ENCODE measurements around the gene GRIK2.
"Not testable (repeated sequence)": the region's sequence is repeated elsewhere in the genome, so short reads cannot be mapped to it uniquely, and the experiment has no call there.

The GRIK2 gene

DNA sequence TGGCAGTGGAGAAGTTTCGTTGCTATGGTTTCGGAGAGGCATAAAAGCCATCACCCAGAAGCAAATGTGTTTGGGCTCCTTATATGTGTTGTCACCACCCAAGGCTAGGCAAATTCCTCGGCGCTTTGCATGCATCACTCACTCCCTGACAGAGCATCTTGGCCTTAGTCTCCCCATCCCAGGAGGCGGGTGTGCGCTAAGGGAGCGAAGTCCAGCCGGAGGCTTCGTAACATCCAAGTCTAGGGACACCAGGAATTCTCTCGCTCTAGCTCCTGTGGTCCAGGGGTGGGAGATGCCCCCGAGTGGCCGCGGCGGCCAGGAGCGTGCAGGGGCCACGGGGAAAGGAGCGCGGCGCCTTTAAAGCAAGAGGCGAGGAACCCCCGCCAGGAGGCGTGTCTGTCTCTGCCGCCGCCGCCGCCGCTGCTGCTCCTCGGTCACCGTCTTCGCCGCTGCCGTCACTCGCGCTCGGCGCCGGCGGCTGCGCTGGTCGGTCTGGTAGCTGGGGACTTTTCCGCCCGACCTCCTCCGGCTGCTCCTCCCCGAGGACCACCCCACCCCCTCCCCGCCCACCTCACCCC is at the start of gene GRIK2:
Gene GRIK2, plus strand, starts transcription at position 458 of the 578 bp plus-strand sequence.
- peak in 1 of 2 experiments; percentile 71 for DNase-seq

GRCh38 chr6:101344885-101345284 is 48.6 kb upstream of the GRIK2 start:
- DNase-seq: no peak

DNA sequence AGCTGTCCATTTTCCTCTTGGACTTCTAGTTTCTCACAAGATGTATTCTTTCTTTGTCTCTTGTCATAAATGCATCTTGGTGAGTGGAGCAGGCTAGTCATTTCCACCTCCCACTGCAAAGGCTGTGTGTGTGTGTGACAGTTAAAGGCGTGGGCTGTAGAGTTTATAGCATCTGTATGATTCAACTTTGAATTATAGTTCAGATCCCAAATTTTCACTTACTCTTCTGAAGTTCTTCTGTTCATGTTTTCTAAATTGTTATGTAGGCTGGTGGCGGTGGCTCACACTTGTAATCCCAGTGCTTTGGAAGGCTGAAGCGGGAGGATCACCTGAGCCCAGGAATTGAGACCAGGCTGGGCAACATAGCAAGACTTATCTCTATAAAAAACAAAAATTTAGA is 44.7 kb upstream of the GRIK2 start:
- no peak for DNase-seq

DNA sequence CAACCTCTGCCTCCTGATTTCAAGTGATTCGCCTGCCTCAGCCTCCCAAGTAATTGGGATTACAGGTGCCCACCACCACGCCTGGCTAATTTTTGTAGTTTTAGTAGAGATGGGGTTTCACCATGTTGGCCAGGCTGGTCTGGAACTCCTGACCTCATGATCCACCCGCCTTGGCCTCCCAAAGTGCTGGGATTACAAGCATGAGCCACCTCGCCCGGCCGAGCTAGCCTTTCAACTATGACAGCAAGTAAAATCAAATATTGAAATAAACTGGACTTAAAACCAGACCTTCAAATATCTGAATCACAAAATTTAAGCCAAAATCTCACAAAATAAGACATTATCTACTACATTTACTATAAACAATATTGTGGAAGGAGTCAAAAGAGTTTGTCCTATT is 42.9 kb upstream of the GRIK2 start:
- DNase-seq: not testable (repeated sequence)

- DNase-seq: no peak
Observed at GRCh38 chr6:101351173-101351572, 42.3 kb upstream of the GRIK2 start.

GRCh38 chr6:101352316-101352715 is 41.2 kb upstream of the GRIK2 start:
- no peak for DNase-seq

- no peak for DNase-seq
Observed at GRCh38 chr6:101365181-101365580, 28.3 kb upstream of the GRIK2 start.

GRCh38 chr6:101379926-101380325 is 13.6 kb upstream of the GRIK2 start:
- DNase-seq: no peak

- no peak for DNase-seq
Observed at GRCh38 chr6:101380897-101381630, 12.4 kb upstream of the GRIK2 start.

DNA sequence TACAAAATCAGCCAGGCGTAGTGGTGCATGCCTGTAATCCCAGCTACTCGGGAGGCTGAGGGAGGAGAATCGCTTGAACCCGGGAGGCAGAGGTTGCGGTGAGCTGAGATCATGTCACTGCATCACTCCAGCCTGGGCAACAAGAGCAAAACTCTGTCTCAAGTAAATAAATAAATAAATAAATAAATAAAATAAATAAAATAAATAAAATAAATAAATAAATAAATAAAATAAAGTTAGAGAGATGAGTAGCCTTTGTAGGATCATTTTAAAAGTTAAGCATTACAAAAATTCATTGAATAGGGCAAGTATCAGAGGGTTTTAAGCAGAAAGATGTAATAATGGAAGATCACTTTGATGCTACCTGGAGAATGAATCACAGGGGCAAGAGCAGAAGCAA is 9.8 kb upstream of the GRIK2 start:
- DNase-seq: not testable (repeated sequence)

DNA sequence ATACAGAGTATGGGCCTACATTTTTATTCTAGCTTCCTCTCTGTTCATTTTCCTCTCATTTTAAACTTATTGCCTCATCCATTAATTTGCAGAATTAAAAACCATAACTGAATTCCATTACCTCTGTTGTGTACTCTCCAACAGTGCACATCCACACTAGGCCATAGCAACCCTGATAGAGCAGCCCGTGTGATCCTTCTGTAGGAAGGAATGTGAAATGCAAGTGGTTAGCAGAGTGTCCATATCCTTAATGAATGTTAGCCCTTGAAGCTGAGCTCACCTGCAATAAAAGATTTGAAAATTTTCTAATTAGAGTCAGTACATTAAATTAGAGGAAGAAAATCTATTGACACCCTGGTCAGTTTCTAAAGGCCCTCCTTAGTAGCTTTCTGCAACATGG is 6.5 kb upstream of the GRIK2 start:
- DNase-seq: no peak

DNA sequence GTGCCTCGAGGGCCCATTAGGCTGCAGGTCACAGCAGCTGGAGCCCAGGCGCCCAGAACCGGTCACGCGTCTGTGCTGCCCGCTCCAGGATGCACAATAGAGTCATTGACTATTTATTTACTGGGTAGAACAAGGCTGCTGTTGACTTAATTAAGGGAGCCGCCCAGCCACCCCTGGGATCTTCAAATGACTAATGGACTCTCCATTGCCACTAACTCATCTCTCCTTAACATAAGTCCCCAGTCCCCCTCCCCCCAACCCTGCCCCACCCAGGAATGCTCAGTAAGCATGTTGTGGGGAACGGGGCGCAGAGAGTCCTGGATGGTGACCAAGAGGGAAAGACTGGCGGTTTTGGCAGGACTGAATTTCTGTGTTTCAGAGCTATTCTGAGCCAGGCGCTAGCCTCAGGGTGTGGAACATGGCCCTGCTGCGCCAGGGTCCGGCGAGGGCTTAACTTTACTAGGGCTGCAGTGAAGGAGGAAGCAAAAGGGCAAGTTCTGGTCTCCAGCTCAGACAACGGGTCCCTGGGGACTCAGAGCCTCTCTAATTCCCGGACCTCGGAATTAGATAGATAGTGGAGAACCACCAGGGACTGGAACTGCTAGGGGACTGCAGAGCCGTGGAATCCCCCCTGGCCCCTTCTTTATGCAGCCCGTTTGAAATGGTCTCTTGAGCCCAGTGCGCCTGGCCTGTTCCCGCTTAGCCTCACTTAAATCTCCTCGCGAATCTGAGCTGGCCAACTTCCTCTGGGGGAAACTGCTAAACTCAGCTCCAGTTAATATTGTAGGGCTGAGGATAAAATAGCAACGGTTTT is 1.5 kb upstream of the GRIK2 start:
- DNase-seq: no peak

- no peak for DNase-seq
Observed at GRCh38 chr6:101392586-101393230, 800 bp upstream of the GRIK2 start.

GRCh38 chr6:101393829-101394251 is 332 bp downstream of the GRIK2 start:
- DNase-seq: peak in 1 of 2 experiments; percentile 33

- DNase-seq: no peak
Observed at GRCh38 chr6:101394936-101395335, 1.4 kb downstream of the GRIK2 start.

DNA sequence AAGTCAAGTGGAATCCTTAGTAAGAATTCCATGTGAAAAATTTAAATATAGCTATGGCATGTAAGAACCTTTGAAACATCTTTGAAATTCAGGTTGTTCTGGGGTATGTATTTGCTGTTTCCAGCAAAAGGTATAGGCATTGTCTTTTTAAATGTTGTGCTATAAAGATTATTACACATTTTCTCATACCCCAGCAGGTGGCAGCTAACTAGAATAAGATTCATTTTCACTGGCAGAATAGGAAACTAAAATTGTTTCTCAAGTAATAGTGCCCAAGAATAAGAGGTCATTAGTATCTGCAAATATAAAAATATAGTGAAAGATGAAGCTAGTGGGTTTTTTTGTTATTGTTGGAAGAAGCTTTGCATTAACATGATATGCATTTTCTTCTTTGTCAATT is 1.8 kb downstream of the GRIK2 start:
- DNase-seq: no peak

- peak; percentile 10 to 18 for DNase-seq
Observed at GRCh38 chr6:101396548-101397173, 3.2 kb downstream of the GRIK2 start.

GRCh38 chr6:101397199-101397598 is 3.7 kb downstream of the GRIK2 start:
- DNase-seq: peak; percentile 62 to 80

DNA sequence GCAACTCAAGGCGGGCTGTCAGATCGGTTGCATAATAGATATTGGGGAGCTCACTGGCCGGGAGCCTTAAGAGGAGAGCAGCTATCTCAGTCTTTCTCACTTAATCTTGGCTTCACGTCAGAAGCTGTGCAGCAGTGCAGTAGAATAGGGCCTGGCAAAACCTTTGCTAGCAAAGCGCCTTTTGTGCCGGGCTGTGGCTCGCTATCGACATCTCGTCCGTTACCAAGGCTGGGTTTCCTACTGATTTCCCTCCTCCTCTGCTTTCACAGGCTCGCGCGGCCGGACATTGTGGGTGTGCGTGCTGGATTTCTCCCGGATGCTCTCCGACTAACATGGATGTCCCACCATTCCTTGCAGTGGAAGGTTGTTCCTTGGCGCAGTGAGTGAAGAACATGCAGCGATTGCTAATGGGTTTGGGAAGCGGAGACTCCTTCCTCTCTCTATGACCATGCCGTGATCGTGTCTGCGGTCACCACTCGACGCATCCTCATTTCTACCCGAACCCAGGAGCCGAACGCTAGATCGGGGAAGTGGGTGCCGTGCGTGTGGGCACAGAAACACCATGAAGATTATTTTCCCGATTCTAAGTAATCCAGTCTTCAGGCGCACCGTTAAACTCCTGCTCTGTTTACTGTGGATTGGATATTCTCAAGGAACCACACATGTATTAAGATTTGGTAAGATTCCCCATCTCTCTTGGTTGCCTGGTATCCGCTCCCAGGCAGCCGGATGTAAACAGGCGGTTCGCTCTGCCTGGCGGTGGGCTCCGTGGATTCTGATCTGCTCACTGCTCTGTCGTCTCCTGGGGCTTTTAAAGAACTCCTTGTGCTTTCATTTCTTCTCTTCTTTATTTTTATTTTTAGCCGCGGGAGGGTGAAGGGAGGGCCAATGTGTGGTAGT is 5.5 kb downstream of the GRIK2 start:
- no peak for DNase-seq

DNA sequence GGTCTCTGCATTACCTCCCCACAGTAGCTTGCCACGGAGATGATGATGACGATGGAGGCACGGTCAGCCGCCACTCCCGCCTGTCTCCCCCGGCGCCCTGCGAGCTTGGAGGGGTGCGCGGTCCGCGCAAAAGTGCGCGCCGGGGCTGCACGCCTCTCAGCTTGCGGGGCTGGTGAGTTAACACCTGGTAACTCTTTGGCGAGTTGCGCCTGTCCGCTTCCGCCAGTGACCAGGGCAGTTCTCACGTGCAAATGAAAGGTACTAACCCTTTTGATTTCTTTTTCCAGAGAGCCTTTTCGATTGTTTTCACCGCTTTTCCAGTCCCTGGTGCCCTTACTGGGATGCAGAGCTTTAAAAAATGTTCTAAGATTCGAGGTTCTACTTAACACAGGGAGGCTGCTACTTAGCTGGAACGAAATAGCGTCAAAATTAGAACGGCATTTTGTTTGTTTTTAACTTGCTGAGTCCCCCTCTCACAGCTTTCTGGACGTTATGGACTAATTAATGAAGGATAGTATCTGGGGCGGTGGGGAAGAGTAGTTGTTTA is 6.2 kb downstream of the GRIK2 start:
- no peak for DNase-seq
